HepG2 (cell line): ENCODE measurements around the gene PRRT2. TPM values are rescaled to one million over a fixed set of nuclear protein-coding genes. Genes with fewer than 3 reads are reported as not detected.

Experiments used
- ARNT ChIP-seq: fragments of 450-650 bp; IDR thresholded peaks from 2 replicates; pipeline ENCODE4 v1.6.1; 2017
- HOXA3 ChIP-seq: sonication (generic); formaldehyde crosslinking; IDR thresholded peaks from 2 replicates; pipeline ENCODE4 v1.5.0; 2020; ENCODE audit warnings: missing genetic modification reagents
- SRSF1 ChIP-seq: fragments of 200-400 bp; formaldehyde crosslinking; optimal IDR thresholded peaks from 2 replicates; pipeline ENCODE3; 2017; ENCODE audit warnings: mild to moderate bottlenecking, low read depth, low read length, moderate library complexity
- STAG1 ChIP-seq: sonication (generic); formaldehyde crosslinking; IDR thresholded peaks from 2 replicates; pipeline ENCODE4 v1.4.0; 2020; ENCODE audit warnings: missing genetic modification reagents
- ZFP90 ChIP-seq: sonication (generic); formaldehyde crosslinking; IDR thresholded peaks from 2 replicates; pipeline ENCODE4 v1.8.0; 2022; ENCODE audit warnings: missing genetic modification reagents, mild to moderate bottlenecking, inconsistent platforms, borderline replicate concordance
- ZNF12 ChIP-seq: sonication (generic); formaldehyde crosslinking; IDR thresholded peaks from 2 replicates; pipeline ENCODE4 v1.5.0; 2020; ENCODE audit warnings: missing genetic modification reagents
- ZNF350 ChIP-seq: sonication (generic); formaldehyde crosslinking; IDR thresholded peaks from 2 replicates; pipeline ENCODE4 v1.4.0; 2020; ENCODE audit warnings: mild to moderate bottlenecking, low read depth, missing genetic modification reagents, borderline replicate concordance
- ZSCAN30 ChIP-seq: sonication (generic); formaldehyde crosslinking; IDR thresholded peaks from 2 replicates; pipeline ENCODE4 v1.5.0; 2020; ENCODE audit warnings: mild to moderate bottlenecking, missing genetic modification reagents
- polyA plus RNA-seq, 8 experiments: library from polyadenylated mRNA; depleted of rRNA in 3 of 8; stranded (reverse) in 7 of 8; unstranded in 1 of 8; fragments of >200 nt; fragmentation: Illumina TruSeq in 4 of 8; extraction: Trizol in 4 of 8; gene quantifications; 2 replicates each; pipeline versions ENCODE4 v1.2.1 to v1.2.3, GENCODE V29; 2011 to 2016; ENCODE audit warnings: low read depth in 4 of 8, missing spikeins in 1 of 8, mixed read lengths in 1 of 8; ENCODE audit not compliant: insufficient read depth in 1 of 8
- total RNA-seq, 5 experiments: library from RNA; depleted of rRNA; stranded (reverse); fragments of >200 nt; fragmentation: Illumina TruSeq; extraction: Trizol; gene quantifications; 2 replicates each; pipeline ENCODE4 v1.2.3, GENCODE V29; 2016; ENCODE audit warnings: low read depth in 1 of 5
- TF ChIP-seq, protein P1 (sequence below): sonication (generic); formaldehyde crosslinking; IDR thresholded peaks from 2 replicates; pipeline ENCODE4 v1.4.0; 2020; ENCODE audit warnings: missing genetic modification reagents, borderline replicate concordance
- TF ChIP-seq, protein P2 (sequence below): sonication (generic); formaldehyde crosslinking; IDR thresholded peaks from 2 replicates; pipeline ENCODE4 v1.9.0; 2022; ENCODE audit warnings: low read depth, missing genetic modification reagents
- TF ChIP-seq, protein P3 (sequence below): IDR thresholded peaks from 2 replicates; pipeline ENCODE4 v1.6.1; 2016; ENCODE audit warnings: low read depth
- TF ChIP-seq, protein P4 (sequence below): sonication (generic); formaldehyde crosslinking; IDR thresholded peaks from 2 replicates; pipeline ENCODE4 v1.4.0; 2020; ENCODE audit warnings: missing genetic modification reagents
- TF ChIP-seq, protein P5 (sequence below): sonication (generic); formaldehyde crosslinking; IDR thresholded peaks from 2 replicates; pipeline ENCODE4 v1.4.0; 2020; ENCODE audit warnings: missing genetic modification reagents
- TF ChIP-seq, protein P6 (sequence below): IDR thresholded peaks from 2 replicates; pipeline ENCODE4 v1.6.1; 2016

Gene PRRT2
- total and polyA plus RNA-seq, 2 of the 13 experiments (the other 11 are each of a cell fraction or from before 2014, with no cell fraction given): 0.51 to 1.1 TPM

DNA sequence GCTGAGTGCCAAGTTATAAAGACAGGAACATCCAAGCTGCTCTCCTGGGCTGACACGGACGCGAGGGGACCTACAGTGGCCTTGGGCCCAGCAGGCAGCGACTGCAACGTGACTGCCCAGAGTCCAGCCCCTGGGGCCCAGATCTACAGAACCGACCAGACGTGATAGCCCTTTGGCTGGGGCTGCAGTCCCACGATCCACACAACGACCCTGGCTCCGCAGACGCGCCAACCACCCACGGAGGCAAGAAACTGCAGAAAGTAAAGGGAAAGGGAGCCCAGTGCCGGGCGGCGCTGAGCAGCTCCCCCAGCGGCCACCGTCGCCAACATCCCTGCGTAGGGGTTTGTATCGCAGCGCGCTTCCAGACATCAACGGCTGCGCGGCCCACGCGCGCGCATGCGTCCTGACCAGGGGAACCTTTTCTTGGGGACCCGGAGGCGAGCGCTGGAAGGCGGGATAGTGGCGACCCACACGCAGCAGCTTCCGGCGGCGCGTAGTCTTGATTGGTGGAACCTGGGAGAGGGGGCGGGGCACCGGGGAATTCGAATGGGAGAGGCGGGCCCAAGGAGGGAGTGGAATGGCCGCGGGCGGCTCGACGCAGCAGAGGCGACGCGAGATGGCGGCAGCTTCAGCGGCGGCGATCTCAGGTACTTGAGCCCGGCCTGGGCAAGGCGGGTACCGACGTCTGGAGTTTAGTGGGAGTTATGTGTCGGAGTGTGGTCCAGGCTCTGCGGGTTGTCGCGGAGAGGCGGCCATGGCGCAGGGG is 21.6 kb upstream of the PRRT2 start, which contains the start of gene KIF22 (continued):
- TF ChIP-seq, protein P1, sequence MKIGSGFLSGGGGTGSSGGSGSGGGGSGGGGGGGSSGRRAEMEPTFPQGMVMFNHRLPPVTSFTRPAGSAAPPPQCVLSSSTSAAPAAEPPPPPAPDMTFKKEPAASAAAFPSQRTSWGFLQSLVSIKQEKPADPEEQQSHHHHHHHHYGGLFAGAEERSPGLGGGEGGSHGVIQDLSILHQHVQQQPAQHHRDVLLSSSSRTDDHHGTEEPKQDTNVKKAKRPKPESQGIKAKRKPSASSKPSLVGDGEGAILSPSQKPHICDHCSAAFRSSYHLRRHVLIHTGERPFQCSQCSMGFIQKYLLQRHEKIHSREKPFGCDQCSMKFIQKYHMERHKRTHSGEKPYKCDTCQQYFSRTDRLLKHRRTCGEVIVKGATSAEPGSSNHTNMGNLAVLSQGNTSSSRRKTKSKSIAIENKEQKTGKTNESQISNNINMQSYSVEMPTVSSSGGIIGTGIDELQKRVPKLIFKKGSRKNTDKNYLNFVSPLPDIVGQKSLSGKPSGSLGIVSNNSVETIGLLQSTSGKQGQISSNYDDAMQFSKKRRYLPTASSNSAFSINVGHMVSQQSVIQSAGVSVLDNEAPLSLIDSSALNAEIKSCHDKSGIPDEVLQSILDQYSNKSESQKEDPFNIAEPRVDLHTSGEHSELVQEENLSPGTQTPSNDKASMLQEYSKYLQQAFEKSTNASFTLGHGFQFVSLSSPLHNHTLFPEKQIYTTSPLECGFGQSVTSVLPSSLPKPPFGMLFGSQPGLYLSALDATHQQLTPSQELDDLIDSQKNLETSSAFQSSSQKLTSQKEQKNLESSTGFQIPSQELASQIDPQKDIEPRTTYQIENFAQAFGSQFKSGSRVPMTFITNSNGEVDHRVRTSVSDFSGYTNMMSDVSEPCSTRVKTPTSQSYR: 0 out of 2 replicates have a peak, but pooled peaks have one; percentile 41
- peak; percentile 71 for TF ChIP-seq ZFP90 (CRISPR knock-in tag)
- no peak for TF ChIP-seq ZNF12 (CRISPR knock-in tag)
- peak; percentile 94 for TF ChIP-seq ZNF350 (CRISPR knock-in tag)
- TF ChIP-seq HOXA3 (CRISPR knock-in tag): peak; percentile 94
- TF ChIP-seq, protein P2, sequence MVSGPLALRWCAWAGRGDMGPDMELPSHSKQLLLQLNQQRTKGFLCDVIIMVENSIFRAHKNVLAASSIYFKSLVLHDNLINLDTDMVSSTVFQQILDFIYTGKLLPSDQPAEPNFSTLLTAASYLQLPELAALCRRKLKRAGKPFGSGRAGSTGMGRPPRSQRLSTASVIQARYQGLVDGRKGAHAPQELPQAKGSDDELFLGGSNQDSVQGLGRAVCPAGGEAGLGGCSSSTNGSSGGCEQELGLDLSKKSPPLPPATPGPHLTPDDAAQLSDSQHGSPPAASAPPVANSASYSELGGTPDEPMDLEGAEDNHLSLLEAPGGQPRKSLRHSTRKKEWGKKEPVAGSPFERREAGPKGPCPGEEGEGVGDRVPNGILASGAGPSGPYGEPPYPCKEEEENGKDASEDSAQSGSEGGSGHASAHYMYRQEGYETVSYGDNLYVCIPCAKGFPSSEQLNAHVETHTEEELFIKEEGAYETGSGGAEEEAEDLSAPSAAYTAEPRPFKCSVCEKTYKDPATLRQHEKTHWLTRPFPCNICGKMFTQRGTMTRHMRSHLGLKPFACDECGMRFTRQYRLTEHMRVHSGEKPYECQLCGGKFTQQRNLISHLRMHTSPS: peak; percentile 46; the same call in 1 of the 2 replicates
- TF ChIP-seq, protein P3, sequence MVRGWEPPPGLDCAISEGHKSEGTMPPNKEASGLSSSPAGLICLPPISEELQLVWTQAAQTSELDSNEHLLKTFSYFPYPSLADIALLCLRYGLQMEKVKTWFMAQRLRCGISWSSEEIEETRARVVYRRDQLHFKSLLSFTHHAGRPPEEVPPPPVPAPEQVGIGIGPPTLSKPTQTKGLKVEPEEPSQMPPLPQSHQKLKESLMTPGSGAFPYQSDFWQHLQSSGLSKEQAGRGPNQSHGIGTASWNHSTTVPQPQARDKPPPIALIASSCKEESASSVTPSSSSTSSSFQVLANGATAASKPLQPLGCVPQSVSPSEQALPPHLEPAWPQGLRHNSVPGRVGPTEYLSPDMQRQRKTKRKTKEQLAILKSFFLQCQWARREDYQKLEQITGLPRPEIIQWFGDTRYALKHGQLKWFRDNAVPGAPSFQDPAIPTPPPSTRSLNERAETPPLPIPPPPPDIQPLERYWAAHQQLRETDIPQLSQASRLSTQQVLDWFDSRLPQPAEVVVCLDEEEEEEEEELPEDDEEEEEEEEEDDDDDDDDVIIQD: peak; percentile 77
- TF ChIP-seq SRSF1: peak; percentile 65
- TF ChIP-seq ZSCAN30: no peak
- TF ChIP-seq, protein P4, sequence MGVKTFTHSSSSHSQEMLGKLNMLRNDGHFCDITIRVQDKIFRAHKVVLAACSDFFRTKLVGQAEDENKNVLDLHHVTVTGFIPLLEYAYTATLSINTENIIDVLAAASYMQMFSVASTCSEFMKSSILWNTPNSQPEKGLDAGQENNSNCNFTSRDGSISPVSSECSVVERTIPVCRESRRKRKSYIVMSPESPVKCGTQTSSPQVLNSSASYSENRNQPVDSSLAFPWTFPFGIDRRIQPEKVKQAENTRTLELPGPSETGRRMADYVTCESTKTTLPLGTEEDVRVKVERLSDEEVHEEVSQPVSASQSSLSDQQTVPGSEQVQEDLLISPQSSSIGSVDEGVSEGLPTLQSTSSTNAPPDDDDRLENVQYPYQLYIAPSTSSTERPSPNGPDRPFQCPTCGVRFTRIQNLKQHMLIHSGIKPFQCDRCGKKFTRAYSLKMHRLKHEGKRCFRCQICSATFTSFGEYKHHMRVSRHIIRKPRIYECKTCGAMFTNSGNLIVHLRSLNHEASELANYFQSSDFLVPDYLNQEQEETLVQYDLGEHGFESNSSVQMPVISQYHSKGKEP (CRISPR knock-in tag): 0 out of 2 replicates have a peak, but pooled peaks have one; percentile 26
- TF ChIP-seq STAG1: peak; percentile 75
- TF ChIP-seq, protein P5, sequence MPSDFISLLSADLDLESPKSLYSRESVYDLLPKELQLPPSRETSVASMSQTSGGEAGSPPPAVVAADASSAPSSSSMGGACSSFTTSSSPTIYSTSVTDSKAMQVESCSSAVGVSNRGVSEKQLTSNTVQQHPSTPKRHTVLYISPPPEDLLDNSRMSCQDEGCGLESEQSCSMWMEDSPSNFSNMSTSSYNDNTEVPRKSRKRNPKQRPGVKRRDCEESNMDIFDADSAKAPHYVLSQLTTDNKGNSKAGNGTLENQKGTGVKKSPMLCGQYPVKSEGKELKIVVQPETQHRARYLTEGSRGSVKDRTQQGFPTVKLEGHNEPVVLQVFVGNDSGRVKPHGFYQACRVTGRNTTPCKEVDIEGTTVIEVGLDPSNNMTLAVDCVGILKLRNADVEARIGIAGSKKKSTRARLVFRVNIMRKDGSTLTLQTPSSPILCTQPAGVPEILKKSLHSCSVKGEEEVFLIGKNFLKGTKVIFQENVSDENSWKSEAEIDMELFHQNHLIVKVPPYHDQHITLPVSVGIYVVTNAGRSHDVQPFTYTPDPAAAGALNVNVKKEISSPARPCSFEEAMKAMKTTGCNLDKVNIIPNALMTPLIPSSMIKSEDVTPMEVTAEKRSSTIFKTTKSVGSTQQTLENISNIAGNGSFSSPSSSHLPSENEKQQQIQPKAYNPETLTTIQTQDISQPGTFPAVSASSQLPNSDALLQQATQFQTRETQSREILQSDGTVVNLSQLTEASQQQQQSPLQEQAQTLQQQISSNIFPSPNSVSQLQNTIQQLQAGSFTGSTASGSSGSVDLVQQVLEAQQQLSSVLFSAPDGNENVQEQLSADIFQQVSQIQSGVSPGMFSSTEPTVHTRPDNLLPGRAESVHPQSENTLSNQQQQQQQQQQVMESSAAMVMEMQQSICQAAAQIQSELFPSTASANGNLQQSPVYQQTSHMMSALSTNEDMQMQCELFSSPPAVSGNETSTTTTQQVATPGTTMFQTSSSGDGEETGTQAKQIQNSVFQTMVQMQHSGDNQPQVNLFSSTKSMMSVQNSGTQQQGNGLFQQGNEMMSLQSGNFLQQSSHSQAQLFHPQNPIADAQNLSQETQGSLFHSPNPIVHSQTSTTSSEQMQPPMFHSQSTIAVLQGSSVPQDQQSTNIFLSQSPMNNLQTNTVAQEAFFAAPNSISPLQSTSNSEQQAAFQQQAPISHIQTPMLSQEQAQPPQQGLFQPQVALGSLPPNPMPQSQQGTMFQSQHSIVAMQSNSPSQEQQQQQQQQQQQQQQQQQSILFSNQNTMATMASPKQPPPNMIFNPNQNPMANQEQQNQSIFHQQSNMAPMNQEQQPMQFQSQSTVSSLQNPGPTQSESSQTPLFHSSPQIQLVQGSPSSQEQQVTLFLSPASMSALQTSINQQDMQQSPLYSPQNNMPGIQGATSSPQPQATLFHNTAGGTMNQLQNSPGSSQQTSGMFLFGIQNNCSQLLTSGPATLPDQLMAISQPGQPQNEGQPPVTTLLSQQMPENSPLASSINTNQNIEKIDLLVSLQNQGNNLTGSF: peak; percentile 33; the same call in 1 of the 2 replicates
- TF ChIP-seq ARNT: no peak
- TF ChIP-seq, protein P6, sequence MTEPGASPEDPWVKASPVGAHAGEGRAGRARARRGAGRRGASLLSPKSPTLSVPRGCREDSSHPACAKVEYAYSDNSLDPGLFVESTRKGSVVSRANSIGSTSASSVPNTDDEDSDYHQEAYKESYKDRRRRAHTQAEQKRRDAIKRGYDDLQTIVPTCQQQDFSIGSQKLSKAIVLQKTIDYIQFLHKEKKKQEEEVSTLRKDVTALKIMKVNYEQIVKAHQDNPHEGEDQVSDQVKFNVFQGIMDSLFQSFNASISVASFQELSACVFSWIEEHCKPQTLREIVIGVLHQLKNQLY (CRISPR knock-in tag): peak; percentile 12; the same call in 1 of the 2 replicates
